ENCODE results near the gene TP63. TPM values are rescaled to one million over a fixed set of nuclear protein-coding genes. Genes with fewer than 3 reads are reported as not detected.

Gene TP63
- total RNA-seq, 2 donors from 2014 or later: not detected

GRCh38 chr3:189903562-189904250 is 272.5 kb downstream of the TP63 start:
- Histone ChIP-seq H3K36me3 (replicated peaks in 1 of 2; ENCODE audit: insufficient read depth in 1 of 2, low read depth in 2 of 2) (no peaks in the 10 kb centered on the region), H3K27me3 (no peaks in the 10 kb centered on the region), H3K27ac (no peak overlapping the region), H3K9me3 (no peaks in the 10 kb centered on the region), H3K4me3 (no peak overlapping the region), H3K4me1 (no peaks in the 10 kb centered on the region)
- intact Hi-C loops (cut with DNase I): no loop called here
- DNase-seq (no peak), ATAC-seq (no peak)
- 61 to 66% methylated on average over 6 of the region's 6 CpGs for WGBS, 2 donors
- TF ChIP-seq CTCF (IDR thresholded peaks at IDR 0.05): no peak
- TF ChIP-seq POLR2A (IDR thresholded peaks at IDR 0.05): no peak

DNA sequence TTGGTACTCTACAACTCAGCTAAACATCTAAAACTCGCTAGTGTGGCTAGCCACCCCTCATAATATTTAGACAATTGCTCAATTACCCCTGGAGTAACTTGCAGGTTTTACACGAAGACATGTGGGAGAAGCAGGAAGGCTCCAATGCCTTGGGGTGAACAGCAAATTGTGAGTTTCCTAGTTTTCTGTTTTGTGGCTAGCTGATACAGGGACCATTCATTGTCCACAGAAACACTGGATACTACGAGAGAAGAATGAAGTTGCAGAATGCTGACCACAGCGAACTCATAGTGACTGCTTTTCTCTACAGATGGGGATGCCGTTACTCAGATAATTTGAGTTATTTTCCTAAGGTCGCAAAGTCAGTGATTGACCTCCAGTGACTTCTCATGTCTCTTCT is 276.6 kb downstream of the TP63 start:
- DNase-seq (no peak), ATAC-seq (no peak)
- H3K36me3 ChIP-seq (replicated peaks in 1 of 2; ENCODE audit: insufficient read depth in 1 of 2, low read depth in 2 of 2): no peaks in the 10 kb centered on the region
- H3K4me3 ChIP-seq: no peak overlapping the region
- H3K9me3 ChIP-seq: no peaks in the 10 kb centered on the region
- no peaks in the 10 kb centered on the region for H3K4me1 ChIP-seq
- H3K27ac ChIP-seq: no peak overlapping the region
- 75 to 85% methylated on average over 6 of the region's 6 CpGs for WGBS, 2 donors
- no peaks in the 10 kb centered on the region for H3K27me3 ChIP-seq
- intact Hi-C loops (cut with DNase I): no loop called here
- TF ChIP-seq CTCF (IDR thresholded peaks at IDR 0.05) (no peak), POLR2A (IDR thresholded peaks at IDR 0.05) (no peak)

- Histone ChIP-seq H3K4me3 (no peak overlapping the region), H3K27ac (no peak overlapping the region), H3K27me3 (no peaks in the 10 kb centered on the region), H3K36me3 (replicated peaks in 1 of 2; ENCODE audit: insufficient read depth in 1 of 2, low read depth in 2 of 2) (no peaks in the 10 kb centered on the region), H3K4me1 (no peaks in the 10 kb centered on the region), H3K9me3 (no peaks in the 10 kb centered on the region)
- ATAC-seq (no peak), DNase-seq (no peak)
- intact Hi-C loops (cut with DNase I): no loop called here
- TF ChIP-seq POLR2A (IDR thresholded peaks at IDR 0.05) (no peak), CTCF (IDR thresholded peaks at IDR 0.05) (no peak)
Measured at GRCh38 chr3:189908646-189909045, 277.5 kb downstream of the TP63 start.

DNA sequence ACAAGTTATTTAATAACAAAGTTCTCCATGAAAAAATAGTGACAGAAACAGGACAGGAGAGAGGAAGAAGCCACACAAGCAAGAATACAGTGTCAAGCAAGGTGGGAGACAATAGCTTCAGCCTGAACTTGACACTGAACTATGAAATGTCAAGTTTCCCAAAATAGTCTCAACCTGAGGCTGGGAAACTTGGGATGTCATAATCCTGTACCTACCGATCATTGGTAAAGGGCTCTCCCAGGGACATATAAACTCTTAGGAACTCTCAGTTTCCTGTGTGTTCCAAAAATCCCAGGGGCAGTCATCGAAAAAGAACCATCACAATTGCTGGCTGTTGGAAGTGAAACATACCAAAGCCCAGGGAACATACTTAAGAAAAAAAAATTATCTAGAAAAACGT is 277.9 kb downstream of the TP63 start:
- Histone ChIP-seq H3K36me3 (replicated peaks in 1 of 2; ENCODE audit: insufficient read depth in 1 of 2, low read depth in 2 of 2) (no peaks in the 10 kb centered on the region), H3K4me3 (no peak overlapping the region), H3K4me1 (no peaks in the 10 kb centered on the region), H3K9me3 (no peaks in the 10 kb centered on the region), H3K27ac (no peak overlapping the region), H3K27me3 (no peaks in the 10 kb centered on the region)
- 65 to 75% methylated on average over 3 of the region's 3 CpGs for WGBS, 2 donors
- intact Hi-C loops (cut with DNase I): no loop called here
- no peak for TF ChIP-seq POLR2A (IDR thresholded peaks at IDR 0.05)
- TF ChIP-seq CTCF (IDR thresholded peaks at IDR 0.05): no peak
- no peak for ATAC-seq
- DNase-seq: no peak

DNA sequence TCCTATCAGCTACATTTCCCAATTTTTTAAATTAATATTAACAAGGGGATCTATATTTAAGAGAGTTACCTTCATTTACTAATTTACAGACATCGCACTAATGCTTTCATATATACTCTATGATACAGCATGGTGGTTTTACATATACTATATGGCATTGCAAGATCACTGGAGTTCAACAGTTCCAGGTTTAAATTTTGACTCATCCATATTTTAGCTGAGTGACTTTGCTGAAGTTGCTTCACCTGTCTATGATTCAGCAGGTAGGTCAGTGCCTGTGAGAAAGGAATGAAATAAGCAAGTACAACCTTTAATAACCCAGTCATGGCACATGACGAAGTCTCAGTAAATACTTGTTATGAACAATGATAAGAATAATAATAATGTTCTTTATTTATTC is 278.4 kb downstream of the TP63 start:
- Histone ChIP-seq H3K27ac (no peak overlapping the region), H3K9me3 (no peaks in the 10 kb centered on the region), H3K4me1 (no peaks in the 10 kb centered on the region), H3K27me3 (no peaks in the 10 kb centered on the region), H3K4me3 (no peak overlapping the region), H3K36me3 (replicated peaks in 1 of 2; ENCODE audit: insufficient read depth in 1 of 2, low read depth in 2 of 2) (no peaks in the 10 kb centered on the region)
- TF ChIP-seq CTCF (IDR thresholded peaks at IDR 0.05): no peak
- no peak for TF ChIP-seq POLR2A (IDR thresholded peaks at IDR 0.05)
- ATAC-seq (no peak), DNase-seq (no peak)
- intact Hi-C loops (cut with DNase I): no loop called here
- 77 to 89% methylated on average over 2 of the region's 2 CpGs for WGBS, 2 donors

Data from body of pancreas (tissue), 4 donors.